OCI-LY7 (cell line): ENCODE results near the gene SPINK1.
"Not testable (repeated sequence)": the region's sequence is repeated elsewhere in the genome, so short reads cannot be mapped to it uniquely, and the experiment has no call there.

Experiments used
- CTCF ChIP-seq: fragments of 200-600 bp; sonication (generic); conservative IDR thresholded peaks from 2 replicates; pipeline ENCODE4 v1.5.1; 2014; ENCODE audit warnings: mild to moderate bottlenecking, antibody characterized with exemption, low read length, moderate library complexity, mixed read lengths
- EZH2phosphoT487 ChIP-seq: fragments of 200-600 bp; sonication (generic); IDR thresholded peaks from 2 replicates; pipeline ENCODE4 v1.6.1; 2018; ENCODE audit warnings: low read depth, borderline replicate concordance, mild to moderate bottlenecking, mixed run types, antibody characterized with exemption, low read length, moderate library complexity, mixed read lengths

- not testable (repeated sequence) for TF ChIP-seq CTCF, EZH2phosphoT487
Measured at GRCh38 chr5:147827017-147827416, 4.5 kb downstream of the SPINK1 start.
